Cardiac septum (tissue), 1 donor: Measurements from ENCODE around the gene KREMEN2. TPM values are rescaled to one million over a fixed set of nuclear protein-coding genes. Genes with fewer than 3 reads are reported as not detected.

Experiments
- DNase-seq: peaks from one replicate; pipeline ENCODE4 v3.0.0-alpha.2; 2020; ENCODE audit warnings: low spot score
- intact Hi-C: fragments of 100-400 bp; cut with DNase I; formaldehyde crosslinking; loops from one replicate; pipeline ENCODE4 v1.14.0; 2022
- total RNA-seq: library from RNA; stranded (reverse); fragmentation: NEBNext Ultra II Directional; extraction: Animal tissue kit (Norgen Biotek cat#: 25700); gene quantifications from one replicate; pipeline ENCODE4 v1.2.1, GENCODE V29; 2021
- donor health status: DM: no; HTN: no; CAD: no.

Gene KREMEN2
- total RNA-seq, 1 donor from 2014 or later = not detected

DNA sequence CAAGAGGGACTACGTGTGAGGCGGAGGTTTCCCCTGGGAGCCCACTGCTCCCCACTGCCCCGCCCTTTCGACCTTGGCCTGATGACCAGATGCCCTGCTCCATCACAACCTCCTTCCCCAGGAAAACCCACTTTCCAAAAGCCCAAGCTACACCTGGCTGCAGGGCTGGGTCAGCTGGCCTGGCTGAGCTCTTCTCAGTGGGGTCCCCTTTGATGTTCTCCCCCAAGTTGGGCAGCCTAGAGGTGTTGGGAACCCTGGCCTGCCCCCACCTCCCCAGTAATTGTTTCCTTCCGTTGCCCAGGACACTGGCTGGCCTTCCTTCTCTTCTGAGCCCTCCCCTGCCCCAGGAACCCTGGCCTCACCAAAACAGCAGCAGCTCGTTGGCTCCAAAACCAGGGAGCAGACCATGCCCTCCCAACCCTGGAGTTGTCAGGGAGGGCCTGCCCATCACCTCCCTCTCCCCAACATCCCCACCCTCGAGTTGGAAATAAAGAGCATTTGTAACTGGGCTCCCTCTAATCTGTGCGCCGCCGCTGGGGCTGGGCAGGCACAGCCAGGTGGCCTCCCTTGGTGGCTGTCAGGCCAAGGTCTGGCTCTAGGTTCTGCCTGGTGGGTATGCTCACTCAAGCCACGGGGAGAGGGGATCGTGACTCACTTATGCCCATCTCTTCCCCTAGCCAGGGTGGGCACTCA, 50.1 kb downstream of the KREMEN2 start:
- intact Hi-C loops = no loop called here
- DNase-seq = no peak

DNA sequence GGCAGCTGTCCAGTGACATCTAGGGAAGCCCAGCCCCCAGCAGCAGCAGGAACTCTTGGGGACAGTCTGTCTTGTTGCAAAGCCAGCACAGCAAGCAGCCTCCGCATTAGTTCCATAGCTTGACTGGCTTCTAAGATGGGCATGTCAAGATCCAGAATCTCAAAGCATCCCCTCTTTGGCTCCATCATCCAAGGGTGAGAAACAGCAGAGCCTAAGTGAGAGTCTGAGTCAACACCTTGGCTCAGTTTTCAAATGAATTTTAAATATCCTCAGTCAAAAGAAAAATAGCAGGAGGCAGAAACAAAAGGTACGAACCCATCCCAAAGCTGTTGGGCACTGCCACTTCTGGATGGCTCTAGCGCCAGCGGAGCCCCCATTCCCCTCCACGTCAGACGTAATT, 50.9 kb downstream of the KREMEN2 start:
- intact Hi-C loops = no loop called here
- DNase-seq = no peak

DNA sequence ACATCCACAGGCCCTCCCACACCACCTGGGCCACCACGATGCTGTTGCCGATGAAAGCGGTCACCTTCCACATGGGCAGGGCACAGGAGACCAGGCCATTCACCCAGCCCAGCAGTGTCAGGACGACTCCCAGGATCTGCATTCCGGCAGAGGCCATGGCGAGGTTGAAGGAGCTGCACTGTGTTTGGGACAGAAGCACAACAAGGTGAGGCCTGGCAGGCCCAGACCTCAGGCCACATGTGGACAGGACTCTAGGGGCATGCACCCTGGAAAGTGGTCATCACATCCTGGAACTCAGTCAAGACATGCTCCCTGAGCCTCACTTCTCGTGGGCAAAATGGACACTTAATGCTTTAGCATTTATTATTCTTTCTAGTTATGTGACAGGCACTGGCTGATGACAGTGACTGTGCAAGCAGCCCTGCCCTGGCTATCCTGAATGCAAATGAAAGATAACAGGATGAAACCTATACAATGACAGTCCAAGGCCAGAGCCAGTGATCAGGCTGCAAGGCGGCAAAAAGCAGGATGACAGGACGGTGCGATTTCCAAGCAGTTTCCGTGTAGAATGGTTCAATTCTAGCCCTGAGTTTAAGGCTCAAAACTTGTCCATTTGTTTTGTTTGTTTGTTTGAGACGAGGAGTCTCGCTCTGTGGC, 51.9 kb downstream of the KREMEN2 start:
- intact Hi-C loops = no loop called here
- no peak for DNase-seq

DNA sequence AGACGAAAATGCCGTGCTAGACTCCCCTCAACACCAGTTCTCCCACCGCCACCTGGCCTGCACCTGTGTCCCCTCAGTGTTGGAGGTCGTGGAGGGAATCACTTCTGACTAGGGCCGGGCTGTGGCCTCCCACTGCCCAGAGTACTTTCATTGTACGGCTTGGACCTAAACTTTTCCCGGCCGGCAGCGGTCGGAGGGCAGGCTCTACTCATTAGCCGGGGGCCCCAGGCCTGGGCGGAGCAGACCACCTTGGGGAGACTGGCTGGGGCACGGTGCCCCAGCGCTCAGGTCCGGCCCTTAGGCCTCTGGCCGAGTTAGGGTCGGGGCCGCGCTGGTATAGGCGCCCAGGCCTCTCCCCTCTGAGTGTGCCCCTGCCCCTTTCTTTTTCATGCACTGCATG, 53.3 kb downstream of the KREMEN2 start:
- intact Hi-C loops = no loop called here
- DNase-seq = no peak

Other genes with a start within 250 kb of the KREMEN2 start
- 0.40 TPM for gene PRSS27, start 244.1 kb upstream of the KREMEN2 start, total RNA-seq
- 335 TPM for gene SRRM2, start 211.6 kb upstream of the KREMEN2 start, total RNA-seq
- 278 TPM for gene ELOB, start 187.0 kb upstream of the KREMEN2 start, total RNA-seq
- gene PRSS33, start 176.7 kb upstream of the KREMEN2 start, total RNA-seq = not detected
- not detected for gene PRSS41, start 165.8 kb upstream of the KREMEN2 start, total RNA-seq
- gene PRSS21, start 147.0 kb upstream of the KREMEN2 start, total RNA-seq = not detected
- gene ZG16B, start 134.0 kb upstream of the KREMEN2 start, total RNA-seq = not detected
- gene PRSS22, start 106.1 kb upstream of the KREMEN2 start, total RNA-seq = not detected
- 20.8 TPM for gene FLYWCH2, start 81.1 kb upstream of the KREMEN2 start, total RNA-seq
- 43.5 TPM for gene FLYWCH1, start 52.3 kb upstream of the KREMEN2 start, total RNA-seq
- 10.9 TPM for gene PAQR4, start 5.1 kb downstream of the KREMEN2 start, total RNA-seq
- 1.8 TPM for gene PKMYT1, start 16.2 kb downstream of the KREMEN2 start, total RNA-seq
- 2.3 TPM for gene CLDN9, start 48.6 kb downstream of the KREMEN2 start, total RNA-seq
- gene CLDN6, start 53.9 kb downstream of the KREMEN2 start, total RNA-seq = 0.16 TPM
- 229 TPM for gene TNFRSF12A, start 56.1 kb downstream of the KREMEN2 start, total RNA-seq
- 41.3 TPM for gene HCFC1R1, start 59.7 kb downstream of the KREMEN2 start, total RNA-seq
- gene THOC6, start 59.8 kb downstream of the KREMEN2 start, total RNA-seq = 13.9 TPM
- not detected for gene BICDL2, start 72.7 kb downstream of the KREMEN2 start, total RNA-seq
- 3.0 TPM for gene MMP25, start 82.3 kb downstream of the KREMEN2 start, total RNA-seq
- gene IL32, start 101.4 kb downstream of the KREMEN2 start, total RNA-seq = 32.3 TPM
- not detected for gene ZSCAN10, start 135.0 kb downstream of the KREMEN2 start, total RNA-seq
- 6.5 TPM for gene ZNF205, start 148.3 kb downstream of the KREMEN2 start, total RNA-seq
- gene ZNF213, start 170.8 kb downstream of the KREMEN2 start, total RNA-seq = 7.5 TPM
- gene OR1F1, start 223.9 kb downstream of the KREMEN2 start, total RNA-seq = not detected